GM11168 (cell line): ENCODE data around the gene MYRFL.
"Not testable (repeated sequence)": the region's sequence is repeated elsewhere in the genome, so short reads cannot be mapped to it uniquely, and the experiment has no call there.

Experiments used
- in situ Hi-C: fragments of 300-500 bp; cut with MboI; formaldehyde crosslinking; loops from one replicate; pipeline ENCODE4 v1.12.0; 2022; ENCODE audit warnings: low sequenced_read_pairs; ENCODE audit not compliant: unreplicated experiment

The MYRFL gene

DNA sequence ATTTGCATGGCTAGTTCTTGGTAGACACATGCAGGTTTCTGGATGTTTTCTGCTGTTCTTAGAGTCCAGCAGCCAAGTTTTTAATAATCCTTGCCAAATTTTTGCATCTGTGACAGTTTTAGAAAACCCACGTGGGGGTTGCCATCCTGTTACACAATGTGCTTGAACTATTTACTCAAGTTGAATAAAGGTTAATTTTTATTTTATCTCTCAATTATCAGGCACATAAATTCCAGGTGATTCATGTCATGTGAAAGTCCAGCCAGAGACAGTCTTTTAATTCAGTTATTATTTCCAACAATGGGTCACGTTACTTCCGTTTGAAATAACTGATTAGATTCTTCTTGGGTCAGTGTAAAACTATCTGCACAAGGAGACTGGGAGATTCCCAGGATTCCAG is 15.7 kb downstream of the MYRFL start:
- in situ Hi-C loops: no loop called here

DNA sequence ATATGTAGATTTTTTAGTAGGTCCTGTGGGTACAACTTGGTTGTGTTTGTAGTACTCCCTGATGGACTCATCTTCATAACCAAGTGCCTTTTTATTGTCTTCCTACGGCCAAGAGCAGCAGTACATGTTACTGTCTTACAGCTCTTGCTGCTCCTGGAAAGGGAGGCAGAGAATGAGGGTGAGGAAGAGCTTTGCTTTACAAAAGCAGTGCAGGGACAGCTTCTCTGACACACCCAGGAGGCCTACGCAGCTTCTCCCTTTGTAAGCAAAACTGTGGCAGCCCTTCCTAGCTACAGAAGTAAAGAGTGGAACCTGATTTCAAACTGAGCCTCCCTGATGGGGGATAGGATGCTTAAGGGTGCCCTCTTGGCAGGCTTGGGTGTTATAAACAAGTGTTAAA is 18.6 kb downstream of the MYRFL start:
- in situ Hi-C loops: no loop called here

DNA sequence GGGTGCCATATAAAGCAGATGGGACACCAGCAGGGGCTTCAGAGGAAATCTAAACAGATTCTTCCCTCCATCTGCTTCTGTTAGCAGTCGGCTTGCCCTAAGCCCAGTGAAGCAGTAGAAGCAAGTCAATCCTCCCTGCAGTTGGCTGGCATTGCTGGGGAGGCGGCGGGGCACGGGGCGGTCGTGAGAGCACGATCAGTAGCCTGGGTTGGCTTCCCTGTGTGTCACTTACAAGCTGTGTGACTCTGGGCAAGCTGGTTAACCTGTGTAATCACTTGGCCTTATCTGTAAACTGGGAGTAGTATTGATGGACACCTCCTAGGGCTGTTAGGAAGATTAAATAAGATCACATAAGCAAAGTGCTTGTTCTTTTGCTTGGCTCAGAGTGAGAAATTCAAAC is 19.4 kb downstream of the MYRFL start:
- in situ Hi-C loops: no loop called here

DNA sequence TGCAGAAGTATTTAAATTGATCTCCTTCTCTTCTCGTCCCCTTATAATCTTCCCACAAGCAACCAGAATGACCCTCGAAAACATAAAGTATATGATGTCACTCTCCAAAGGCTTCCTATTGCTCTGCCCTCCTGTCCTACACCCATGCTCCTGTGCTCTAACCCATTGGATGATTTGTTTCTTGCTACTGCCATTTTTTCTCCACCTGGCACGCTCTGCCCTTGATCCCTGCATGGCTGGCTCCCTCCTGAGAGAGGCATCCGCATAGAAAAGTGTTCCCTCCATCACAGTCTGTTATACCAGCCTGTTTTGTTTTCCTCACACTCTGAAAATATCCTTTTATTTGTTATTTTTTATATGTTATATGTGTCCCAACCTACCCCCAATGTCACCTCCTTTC is 19.8 kb downstream of the MYRFL start:
- in situ Hi-C loops: no loop called here

DNA sequence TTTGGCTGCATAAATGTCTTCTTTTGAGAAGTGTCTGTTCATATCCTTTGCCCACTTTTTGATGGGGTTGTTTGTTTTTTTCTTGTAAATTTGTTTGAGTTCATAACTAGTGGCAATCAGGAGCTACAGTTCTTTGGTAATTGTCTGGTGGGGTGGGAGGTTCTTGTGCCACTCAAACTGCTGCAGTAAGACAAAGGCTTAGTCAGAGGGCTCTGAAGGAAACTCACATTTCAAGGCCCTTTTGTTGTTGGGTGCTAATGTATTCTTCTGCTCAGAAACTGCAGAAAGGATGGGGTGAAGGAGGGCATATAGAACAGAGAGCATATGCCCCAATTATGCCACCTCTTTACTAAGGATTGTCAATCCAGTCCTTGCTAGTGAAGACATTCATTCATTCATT is 21.9 kb downstream of the MYRFL start:
- in situ Hi-C loops: no loop called here

DNA sequence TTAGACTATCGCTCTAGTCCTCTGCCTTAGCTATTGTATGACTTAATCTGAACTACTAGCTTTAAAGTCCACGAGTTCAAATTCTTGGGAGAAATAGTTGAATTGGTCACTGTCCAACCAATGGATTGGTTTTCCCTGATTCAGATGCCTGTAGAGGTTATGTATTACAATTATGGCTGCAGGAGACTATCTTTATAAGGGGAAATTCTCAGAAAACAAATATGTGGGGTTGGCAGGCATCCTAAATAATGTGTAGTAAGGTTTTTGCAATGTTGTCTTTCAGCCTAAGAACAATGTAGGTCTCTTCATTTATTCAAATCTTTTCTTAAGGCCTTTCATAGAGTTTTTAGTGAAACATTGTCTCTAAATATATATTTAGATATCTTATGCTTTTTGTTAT is 26.9 kb downstream of the MYRFL start:
- in situ Hi-C loops: no loop called here

DNA sequence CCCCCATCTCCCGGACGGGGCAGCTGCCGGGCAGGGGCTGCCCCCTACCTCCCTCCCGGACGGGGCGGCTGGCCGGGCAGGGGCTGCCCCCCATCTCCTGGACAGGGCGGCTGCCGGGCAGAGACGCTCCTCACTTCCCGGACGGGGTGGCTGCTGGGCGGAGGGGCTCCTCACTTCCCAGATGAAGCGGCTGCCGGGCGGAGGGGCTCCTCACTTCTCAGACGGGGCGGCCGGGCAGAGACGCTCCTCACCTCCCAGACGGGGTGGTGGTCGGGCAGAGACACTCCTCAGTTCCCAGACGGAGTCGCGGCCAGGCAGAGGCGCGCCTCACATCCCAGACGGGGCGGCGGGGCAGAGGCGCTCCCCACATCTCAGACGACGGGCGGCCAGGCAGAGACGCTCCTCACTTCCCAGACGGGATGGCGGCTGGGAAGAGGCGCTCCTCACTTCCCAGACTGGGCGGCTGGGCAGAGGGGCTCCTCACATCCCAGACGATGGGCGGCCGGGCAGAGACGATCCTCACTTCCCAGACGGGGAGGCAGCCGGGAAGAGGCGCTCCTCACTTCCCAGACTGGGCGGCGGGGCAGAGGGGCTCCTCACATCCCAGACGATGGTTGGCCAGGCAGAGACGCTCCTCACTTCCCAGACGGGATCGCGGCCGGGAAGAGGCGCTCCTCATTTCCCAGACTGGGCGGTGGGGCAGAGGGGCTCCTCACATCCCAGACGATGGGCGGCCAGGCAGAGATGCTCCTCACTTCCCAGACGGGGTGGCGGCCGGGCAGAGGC is 28.3 kb downstream of the MYRFL start:
- in situ Hi-C loops: not testable (repeated sequence)

DNA sequence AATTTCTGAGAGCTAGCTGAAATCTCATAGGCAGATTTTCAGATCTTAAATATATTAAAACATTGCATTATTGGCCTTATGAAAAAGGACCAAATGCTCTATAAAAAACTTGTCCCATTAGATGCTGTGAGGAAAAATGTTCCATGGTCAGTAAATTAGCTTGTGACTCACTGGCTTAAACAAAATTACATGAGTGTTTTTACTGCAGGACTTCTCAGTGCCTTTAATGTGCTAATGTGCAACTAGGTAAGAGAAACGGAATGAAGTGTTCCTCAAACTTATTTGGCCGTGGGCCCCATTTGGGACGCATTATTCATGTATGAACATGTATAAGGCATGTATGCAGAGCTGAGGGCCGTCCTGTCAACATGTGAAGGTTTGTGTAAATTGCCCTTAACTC is 41.7 kb downstream of the MYRFL start:
- in situ Hi-C loops: no loop called here

DNA sequence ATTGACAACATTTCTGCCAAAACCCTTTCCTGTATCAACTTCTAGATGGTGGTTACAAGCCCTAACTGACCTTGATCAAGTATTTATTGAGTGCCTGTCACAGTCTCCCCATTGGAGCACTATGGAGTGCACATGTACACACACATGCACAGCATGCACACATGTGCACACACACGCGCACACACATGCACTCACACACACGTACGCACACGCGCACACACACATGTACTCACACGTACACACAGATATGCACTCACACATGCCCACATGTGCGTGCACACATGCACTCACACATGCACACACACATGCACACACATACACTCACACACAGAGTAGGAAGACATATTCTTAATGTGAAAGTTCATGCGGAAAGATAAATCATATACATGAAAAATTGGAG is 43.7 kb downstream of the MYRFL start:
- in situ Hi-C loops: no loop called here

DNA sequence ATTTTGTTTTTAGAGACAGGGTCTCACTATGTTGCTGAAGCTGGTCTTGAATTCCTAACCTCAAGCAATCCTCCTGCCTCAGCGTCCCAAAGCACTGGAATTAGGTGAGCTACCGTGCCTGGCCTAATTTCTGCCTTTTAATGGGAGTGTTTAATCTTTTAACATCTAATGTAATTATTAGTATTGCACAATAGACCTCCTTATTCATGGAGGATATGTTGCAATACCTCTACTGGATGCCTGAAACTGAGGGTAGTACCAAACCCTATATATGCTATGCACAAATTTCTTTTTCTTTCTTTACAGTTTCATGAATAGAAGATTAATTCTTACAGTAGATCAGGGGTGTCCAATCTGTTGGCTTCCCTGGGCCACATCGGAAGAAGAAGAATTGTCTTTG is 47.8 kb downstream of the MYRFL start:
- in situ Hi-C loops: no loop called here

DNA sequence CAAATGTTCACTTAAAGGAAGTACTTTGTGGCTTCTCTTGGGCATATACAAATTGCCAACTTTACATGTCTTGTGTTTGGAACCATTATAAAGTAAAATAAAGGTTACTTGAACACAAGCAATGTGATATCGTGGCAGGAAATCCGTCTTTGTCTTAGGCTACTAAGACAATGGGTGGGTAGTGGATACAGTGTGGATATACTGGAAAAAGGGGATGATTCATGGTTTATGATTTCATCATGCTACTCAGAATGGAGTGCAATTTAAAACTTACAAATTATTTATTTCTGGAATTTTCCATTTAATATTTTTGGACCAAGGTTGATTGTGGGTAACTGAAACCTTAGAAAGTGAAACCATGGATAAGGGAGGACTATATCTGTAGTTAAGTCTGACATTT is 48.4 kb downstream of the MYRFL start:
- in situ Hi-C loops: no loop called here

DNA sequence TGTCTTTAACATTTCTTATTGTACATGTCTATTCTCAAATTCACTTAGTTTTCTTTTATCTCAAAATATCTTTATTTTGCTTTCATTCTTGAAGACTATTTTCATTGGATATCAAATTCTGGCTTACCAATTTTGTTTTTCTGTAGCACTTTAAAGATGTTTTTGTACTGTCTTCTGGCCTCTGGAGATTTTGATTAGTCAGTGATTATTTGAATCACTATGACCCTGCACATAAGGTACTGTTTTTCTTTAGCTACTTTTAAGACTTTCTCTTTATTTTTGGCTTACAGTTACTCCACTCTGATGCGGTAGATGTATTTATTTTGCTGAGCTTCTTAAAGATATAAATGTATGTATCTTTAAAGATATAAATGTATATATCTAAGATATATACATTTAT is 49.6 kb downstream of the MYRFL start:
- in situ Hi-C loops: no loop called here

DNA sequence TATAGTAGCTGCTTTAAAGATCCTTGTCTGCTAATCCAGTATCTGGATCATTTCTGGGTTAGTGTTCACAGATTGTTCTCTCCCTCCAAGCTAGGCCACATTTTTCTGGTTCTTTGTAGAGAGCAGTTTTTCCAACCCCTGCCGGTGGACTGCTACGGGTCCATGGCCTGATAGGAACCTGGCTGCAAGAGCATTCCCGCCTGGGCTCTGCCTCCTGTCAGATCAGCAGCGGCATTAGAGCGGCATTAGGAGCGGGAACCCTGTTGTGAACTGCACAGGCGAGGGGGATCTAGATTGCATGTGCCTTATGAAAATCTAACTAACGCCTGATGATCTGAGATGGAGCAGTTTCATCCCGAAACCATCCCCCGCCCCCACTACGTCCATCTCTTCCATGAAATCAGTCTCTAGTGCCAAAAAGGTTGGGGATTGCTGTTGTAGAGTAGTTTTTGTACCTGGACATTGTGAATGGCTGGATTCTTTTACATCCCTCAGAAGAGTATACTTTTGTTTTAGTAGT is 50.4 kb downstream of the MYRFL start:
- in situ Hi-C loops: no loop called here

DNA sequence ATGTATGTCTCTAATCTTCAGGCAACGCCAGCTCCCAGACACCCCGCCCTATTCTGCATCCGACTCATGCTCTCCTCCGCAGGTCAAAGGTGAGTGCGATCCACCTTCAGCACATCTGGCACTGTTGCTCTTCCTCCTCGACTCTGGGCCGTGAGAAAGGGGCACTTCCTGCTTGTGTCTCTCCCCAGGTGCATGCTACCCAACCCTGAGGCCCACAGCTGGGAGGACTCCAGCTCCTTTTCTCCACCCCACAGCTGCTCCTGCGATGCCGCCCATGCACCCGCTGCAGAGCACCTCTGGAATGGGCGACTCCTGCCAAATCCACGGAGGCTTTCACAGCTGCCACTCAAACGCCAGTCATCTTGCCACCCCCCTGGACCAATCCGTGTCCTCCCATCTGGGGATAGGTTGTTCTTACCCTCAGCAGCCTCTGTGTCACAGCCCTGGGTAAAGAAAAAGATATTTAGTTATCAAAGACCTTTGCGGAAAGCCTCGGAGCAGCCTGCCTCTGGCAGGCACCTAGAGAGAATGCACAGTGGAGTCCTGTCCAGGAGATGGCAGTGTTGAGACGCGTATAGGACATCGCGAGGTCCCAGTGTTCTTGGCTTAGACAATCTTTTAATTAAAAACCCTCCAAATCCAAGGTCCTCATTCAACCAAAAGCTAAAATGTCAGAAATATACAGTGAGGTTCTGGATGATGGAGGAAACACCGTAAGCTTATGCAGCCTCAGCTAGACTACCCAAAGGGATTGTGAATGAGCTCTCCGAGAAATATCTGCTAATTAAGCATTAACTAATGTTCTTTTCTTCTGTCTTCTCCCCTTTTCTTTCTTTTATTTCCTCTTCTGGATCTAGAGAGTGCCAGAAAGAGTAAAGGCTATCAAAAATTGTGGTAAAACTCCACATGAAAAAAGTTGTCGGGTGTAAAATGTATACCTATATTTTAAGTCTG is 54.3 kb downstream of the MYRFL start:
- in situ Hi-C loops: no loop called here

DNA sequence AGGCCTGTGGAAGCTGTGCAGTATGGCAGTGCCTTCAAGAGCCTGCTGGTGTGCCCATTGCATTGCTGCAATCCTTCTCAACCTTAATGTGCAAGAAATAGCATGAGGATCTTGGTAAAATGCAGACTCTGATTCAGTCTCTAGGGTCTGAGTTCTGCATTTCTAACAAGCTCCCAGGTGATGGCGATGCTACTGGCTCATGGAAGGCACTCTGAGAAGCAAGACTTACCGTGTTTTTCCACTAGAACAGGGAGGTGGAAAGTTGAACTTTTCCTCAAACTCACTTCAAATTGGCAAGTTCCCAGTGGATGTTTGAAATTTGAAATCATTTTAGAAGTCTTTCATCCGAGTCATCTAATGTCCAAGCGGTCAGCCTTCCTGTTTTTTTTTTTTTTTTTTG is 55.5 kb downstream of the MYRFL start:
- in situ Hi-C loops: loop anchor here (5.0 kb wide), 1 partner anchor 847 kb away; no protein-coding TSS in a partner anchor

DNA sequence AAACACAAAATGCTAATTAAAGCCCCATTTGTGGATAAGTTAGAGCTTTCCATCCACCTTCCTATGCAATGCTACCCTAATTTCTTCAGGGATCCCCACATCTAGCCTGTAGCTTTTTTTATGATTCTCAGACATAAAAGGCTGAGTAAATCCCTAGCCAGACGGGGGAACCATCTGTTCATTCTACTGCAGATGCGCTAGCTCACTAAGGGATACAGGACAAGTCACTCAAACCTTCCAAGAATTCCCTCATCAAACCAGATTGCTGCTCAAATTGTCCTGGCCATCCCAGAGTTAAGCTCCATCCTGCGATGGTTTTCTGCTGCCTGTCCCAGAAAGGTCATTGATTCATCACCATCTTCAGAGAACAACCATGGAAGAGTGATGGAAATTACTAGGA is 56.7 kb downstream of the MYRFL start:
- in situ Hi-C loops: loop anchor here (5.0 kb wide), 1 partner anchor 846 kb away; no protein-coding TSS in a partner anchor

DNA sequence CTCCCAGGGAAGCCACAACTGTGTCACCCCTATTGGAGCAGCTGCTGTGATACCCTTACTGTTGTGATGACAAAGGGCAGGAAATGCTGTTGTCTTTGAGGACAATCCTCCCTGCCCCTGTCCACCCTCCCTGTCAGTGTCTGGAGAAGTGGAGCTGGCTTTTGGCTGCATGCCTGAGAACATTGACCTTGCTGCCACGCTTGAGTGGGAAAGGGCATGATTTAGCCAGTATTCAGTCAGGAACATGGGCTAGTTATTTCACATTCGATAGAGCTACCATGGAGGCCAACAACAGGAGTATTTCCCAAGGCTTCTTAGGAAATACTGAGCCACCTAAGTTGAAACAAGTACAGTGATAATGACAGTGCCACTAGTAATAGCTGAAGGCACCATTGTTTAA is 59.4 kb downstream of the MYRFL start:
- in situ Hi-C loops: loop anchor here (5.0 kb wide), 1 partner anchor 843 kb away; no protein-coding TSS in a partner anchor

DNA sequence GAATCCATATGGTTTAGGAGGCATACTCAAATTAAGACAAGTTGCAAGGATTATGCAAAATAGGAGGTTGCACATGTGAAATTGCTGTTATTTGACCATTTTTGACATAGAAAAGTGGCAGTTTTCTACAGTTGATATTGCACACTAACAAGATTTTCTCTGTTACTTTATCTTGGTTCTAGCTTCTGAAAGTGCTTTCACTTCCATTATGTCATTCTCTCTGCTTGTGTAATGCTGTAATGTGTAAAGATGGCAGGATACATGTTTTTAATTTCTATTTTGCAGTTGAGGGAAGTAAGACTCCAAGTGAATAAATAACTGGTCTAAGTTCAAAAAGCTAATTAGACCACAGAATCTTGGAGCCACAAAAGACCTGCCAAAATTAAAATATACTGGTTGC is 60.6 kb downstream of the MYRFL start:
- in situ Hi-C loops: no loop called here

DNA sequence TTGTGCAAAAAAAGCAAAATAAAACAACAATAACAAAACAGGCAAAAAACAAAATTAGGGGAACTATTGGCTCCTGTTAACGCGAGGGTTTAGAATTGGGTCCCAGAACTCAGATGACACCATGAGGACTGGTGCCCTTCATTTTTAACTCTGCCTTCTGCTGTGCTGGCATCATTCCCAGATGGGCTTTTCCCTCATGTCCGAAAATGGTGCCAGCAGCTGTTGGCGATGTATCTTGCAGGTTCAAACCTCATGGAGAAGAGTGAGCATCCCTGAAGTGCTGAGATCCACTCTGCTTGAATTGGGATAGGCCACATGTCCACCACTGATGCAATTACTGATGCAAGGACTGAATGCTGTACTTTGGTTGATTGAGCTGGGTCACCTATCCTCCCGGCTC is 61.1 kb downstream of the MYRFL start:
- in situ Hi-C loops: no loop called here

DNA sequence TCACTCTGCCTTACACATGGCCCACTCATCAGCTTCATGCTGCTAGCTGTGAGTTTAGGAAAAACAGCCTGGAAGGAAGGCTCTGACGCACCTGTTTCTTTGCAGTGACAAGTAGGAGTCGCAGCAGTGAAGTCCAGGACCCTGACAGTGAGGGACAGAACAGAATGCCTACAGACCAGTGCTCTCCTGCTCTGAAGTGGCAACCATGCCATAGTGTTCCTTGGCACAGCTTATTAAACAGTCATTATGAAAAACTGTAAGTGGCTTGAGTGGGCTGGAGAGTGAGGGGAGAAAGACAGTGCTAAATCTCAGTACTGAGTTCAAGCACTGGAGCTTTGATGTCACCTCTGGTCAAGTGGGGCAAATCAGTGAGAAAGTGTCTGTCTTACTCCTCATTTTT is 61.7 kb downstream of the MYRFL start:
- in situ Hi-C loops: no loop called here

DNA sequence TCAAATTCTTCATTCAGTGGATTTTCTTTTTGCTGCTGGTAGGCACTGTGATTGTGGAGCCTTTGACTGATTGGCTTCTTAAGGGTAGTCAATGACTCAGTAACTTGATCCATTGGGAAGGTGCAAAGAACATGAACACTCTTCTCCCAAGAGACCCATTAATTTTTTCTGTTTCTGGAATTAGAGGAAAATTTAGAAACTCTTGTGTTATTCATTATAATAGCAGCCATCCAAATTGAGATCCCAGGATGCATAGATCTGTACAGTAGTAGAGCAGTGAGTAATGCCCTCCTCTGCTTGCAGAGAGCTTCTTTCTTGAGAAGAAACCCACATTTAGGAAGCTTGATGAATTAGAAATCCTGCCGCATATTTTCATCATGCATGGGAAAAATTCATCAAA is 63.9 kb downstream of the MYRFL start:
- in situ Hi-C loops: no loop called here
